Measurements from ENCODE around the gene IL17C.

Gene IL17C

DNA sequence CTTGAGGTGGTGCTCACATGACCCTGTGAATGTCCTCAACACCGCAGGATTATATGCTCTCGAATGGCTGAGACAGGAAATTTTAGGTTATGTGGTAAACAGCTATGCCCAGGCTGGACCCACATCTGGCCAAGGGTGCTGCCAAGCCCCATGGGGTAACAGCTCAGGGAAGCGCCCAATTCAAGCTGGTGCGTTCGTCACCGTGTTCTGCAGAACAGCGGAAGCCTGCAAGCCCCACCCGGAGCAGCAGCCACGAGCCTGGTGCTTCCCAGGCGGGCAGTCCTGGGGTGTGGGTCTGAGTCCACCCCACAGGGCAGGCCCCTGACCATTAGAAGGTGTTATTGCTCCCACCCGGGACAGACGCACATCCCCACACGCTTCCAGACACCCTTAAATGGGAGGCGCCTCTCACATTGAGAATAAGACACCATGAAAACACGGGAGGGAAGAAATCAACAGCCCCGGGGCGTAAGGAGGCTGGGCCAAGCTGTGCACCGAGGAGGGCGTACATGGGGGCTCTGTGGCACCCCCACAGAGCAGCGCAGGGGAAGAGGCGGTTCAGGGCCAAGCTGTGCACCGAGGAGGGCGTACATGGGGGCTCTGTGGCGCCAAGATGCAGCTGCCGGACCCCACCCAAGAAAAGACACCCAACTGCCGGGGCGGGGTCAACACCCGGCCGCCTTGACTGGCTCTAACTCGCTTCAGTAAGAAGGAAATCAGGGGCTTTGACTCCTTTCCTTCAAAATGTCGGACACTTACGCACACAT is 15.4 kb downstream of the IL17C start:
- Mint-ChIP-seq H3K27ac (peak overlapping the region; percentile 85), H3K4me1 (peaks cover 33% of the 10 kb centered on the region)

DNA sequence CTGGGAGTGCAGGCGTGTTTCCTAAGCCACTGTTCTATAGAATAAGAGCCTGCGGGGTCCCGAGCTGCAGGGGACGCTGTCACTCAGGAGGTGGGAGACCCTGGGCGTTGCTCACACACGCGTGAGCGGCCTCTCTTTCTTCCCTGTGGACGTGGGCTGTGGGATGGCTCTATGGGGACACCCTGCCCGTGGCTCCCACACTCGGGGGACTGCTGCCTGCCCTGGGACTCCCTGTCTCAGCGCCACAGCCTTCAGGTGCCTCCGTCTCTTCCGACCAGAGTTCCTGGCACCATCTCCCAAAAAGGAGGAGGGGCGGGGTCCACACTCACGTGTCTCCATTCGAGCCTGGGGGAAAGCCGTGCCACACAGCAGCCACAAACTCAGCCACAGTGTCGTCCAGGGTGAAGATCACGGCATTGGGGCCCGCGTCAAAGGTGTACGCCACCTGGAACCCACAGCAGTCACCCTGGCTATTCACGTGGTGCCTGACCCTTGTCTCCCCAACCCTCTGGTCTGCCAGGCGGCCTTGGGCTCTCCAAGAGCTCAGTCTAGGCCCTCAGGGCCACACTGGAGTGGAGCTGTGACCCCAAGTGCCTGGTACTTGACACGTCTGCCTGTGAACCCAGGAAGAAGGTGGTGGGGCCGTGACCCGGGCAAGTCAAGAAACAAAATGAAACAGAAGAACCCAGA is 16.1 kb downstream of the IL17C start:
- Mint-ChIP-seq H3K9me3 (no peaks in the 10 kb centered on the region), H3K27ac (peak overlapping the region; percentile 12), H3K36me3 (peaks cover 34% of the 10 kb centered on the region), H3K27me3 (no peaks in the 10 kb centered on the region), H3K4me1 (peaks cover 29% of the 10 kb centered on the region), H3K4me3 (no peak overlapping the region)
- ATAC-seq = no peak

More for the DNA sequence above, 15.4 kb downstream of the IL17C start:
- H3K4me3 Mint-ChIP-seq = no peak overlapping the region
- no peaks in the 10 kb centered on the region for H3K27me3 Mint-ChIP-seq
- H3K9me3 Mint-ChIP-seq = no peaks in the 10 kb centered on the region
- peaks cover 36% of the 10 kb centered on the region for H3K36me3 Mint-ChIP-seq
- ATAC-seq = no peak

DNA sequence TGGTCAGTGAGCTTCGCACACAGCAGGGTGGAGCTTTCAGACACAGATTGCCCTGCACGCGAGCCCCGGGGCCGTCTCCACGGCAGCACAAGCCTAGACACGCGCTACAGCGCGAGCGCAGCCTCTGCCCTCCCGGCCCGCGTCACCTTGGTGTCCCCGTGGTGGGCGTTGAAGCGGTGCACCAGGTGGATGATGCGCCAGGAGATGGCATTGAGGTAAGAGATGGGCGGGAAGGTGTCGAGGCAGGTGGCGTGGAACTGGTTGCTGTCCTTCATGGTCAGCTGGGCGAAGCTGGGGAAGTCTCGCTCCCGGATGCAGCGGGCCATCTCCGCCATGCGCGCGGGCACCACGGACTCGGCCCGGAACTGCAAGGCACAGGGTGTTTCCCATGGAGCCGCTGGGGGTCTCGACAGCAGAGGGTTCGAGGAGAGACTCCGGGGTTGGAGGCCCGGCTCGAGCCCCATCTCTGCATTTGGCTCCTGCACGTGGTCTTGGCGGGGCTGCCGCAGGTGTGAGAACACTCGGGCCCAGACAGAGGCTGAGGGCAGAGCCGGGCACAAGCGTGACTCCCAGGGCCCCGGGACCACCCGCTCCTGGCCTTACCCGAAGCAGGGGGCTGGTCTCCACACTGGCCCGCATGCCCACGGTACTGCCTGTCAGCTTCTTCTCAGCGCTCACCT is 16.8 kb downstream of the IL17C start:
- ATAC-seq = no peak
- Mint-ChIP-seq H3K27ac (no peak overlapping the region), H3K36me3 (peaks cover 34% of the 10 kb centered on the region), H3K9me3 (no peaks in the 10 kb centered on the region), H3K4me3 (no peak overlapping the region), H3K27me3 (no peaks in the 10 kb centered on the region), H3K4me1 (peaks cover 27% of the 10 kb centered on the region)

DNA sequence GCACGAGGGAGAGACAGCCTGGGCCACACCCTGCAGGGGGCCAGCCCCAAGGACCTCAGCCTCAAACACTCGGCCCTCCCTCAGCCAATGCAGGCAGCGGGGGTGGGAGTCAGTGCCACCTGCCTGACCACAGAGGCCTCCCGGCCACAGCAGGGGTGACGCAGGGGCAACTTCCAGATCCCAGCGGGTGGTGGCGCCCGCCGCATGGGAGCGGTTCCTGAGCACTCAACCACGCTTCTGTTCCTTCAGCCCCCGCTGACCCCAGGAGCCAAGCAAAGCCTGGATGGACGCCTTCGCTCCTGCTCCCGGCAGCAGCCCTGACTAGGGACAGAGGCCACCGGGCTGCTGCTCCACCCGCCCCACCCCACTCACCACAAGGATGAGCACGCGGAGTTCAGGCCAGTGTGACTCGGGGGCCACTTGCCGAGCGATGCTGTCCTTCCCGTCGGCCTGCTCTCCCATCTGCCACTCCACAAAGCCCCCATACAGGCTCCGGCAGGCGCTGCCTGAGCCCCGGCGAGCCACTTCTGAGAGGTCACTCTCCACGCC is 17.4 kb downstream of the IL17C start:
- Mint-ChIP-seq H3K4me1 (peaks cover 28% of the 10 kb centered on the region), H3K36me3 (peaks cover 34% of the 10 kb centered on the region), H3K27me3 (no peaks in the 10 kb centered on the region), H3K9me3 (no peaks in the 10 kb centered on the region), H3K4me3 (no peak overlapping the region), H3K27ac (no peak overlapping the region)
- ATAC-seq = no peak

DNA sequence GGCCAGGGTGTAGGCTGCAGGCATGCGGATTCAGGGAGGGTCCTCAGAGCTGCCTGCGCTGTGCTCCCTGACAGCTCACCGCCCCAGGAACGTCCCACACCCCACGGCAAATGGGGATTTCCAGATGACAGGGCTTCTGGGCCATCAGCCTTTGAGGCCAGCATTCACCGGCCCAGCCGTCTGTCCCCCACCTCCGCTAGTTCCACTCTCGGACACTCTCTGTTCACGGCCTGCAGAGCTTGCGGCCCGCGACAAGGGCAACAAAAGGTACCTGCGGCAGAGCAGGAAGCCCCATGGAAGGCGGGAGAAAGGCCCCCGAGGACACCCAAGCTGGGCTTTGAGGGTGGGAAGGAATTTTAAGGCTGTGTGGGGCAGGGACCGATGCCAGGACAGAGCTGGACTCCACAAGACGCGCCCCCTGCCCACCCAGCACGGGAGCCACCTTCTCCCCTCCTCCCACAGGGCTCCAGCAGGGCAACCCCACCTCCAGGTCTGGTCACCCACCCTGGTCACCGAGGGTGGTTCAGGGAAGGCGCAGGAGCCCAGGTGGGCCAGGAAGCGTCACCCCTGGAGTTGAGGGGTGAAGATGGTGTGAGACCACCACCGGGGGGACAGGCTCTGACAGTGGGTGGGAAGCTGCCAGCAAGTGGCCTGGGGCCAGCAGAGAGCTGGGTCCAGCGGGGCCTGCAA is 18.1 kb downstream of the IL17C start:
- H3K9me3 Mint-ChIP-seq = no peaks in the 10 kb centered on the region
- ATAC-seq = no peak
- H3K27me3 Mint-ChIP-seq = no peaks in the 10 kb centered on the region
- no peak overlapping the region for H3K27ac Mint-ChIP-seq
- peaks cover 34% of the 10 kb centered on the region for H3K36me3 Mint-ChIP-seq
- no peak overlapping the region for H3K4me3 Mint-ChIP-seq
- H3K4me1 Mint-ChIP-seq = peaks cover 30% of the 10 kb centered on the region

DNA sequence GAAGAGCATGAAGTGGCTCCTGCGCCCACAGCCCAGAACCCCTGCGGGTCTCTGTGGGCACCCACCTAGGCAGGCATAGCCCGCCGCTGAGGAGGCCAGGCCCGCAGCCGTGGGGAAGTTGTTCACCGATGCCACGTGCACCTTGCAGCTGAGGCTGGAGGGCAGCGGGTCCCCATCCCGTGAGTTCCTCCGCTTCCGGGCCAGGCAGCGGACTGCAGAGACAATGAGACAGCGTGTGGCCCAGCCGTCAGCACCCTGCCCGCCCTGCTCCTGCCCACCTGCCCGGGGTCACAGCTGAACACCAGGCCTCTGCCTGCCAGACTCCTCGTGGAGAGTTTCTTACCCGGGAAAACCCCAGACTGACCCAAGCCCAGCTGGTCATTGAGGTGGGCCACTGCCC is 19.0 kb downstream of the IL17C start:
- ATAC-seq = no peak
- Mint-ChIP-seq H3K27ac (no peak overlapping the region), H3K9me3 (no peaks in the 10 kb centered on the region), H3K27me3 (no peaks in the 10 kb centered on the region), H3K36me3 (peaks cover 34% of the 10 kb centered on the region), H3K4me1 (peaks cover 30% of the 10 kb centered on the region), H3K4me3 (no peak overlapping the region)

DNA sequence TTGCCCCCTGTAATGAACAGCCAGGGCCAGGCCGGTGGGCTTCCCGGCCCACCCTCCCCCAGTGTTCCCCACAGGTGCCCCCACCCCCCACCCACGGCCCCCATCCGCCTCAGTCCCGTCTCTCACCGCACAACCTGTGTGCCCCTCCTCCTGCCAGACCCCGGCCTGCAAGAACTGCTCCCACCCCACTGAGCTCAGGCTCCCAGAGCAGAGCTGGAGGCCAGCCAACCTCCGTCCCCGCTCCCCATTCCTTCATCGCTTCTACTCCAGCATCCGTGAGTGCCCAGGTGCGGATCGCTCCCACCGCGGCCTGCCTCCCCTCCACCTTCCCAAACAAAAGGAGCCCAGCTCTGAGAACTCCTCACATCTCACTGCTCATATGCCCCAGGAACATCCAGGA is 20.3 kb downstream of the IL17C start:
- no peak for ATAC-seq
- Mint-ChIP-seq H3K4me3 (no peak overlapping the region), H3K9me3 (no peaks in the 10 kb centered on the region), H3K36me3 (peaks cover 26% of the 10 kb centered on the region), H3K27ac (peak overlapping the region; percentile 14), H3K4me1 (peaks cover 28% of the 10 kb centered on the region), H3K27me3 (no peaks in the 10 kb centered on the region)

DNA sequence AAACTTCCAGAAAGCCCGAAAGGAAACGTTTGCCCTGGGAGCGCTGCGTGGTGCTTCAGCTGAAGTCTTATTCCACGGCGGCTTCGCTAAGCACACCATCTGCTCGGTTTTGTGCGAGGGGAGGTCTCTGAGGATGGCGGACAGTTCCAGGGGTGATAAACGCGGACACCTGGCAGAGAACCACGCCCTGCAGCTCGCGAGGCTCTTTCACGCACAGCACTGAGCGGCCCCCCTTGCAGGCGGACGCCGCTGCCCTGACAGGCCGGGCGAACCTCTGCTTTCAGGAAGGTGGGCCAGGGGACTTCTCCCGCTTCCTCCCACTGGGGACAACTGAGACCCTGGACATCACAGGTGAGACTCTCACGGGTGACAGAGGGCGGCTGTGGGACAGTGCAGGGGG is 20.8 kb downstream of the IL17C start:
- Mint-ChIP-seq H3K27ac (peak overlapping the region; percentile 14), H3K4me1 (peaks cover 31% of the 10 kb centered on the region), H3K27me3 (no peaks in the 10 kb centered on the region), H3K9me3 (no peaks in the 10 kb centered on the region), H3K36me3 (peaks cover 23% of the 10 kb centered on the region), H3K4me3 (no peak overlapping the region)
- no peak for ATAC-seq

DNA sequence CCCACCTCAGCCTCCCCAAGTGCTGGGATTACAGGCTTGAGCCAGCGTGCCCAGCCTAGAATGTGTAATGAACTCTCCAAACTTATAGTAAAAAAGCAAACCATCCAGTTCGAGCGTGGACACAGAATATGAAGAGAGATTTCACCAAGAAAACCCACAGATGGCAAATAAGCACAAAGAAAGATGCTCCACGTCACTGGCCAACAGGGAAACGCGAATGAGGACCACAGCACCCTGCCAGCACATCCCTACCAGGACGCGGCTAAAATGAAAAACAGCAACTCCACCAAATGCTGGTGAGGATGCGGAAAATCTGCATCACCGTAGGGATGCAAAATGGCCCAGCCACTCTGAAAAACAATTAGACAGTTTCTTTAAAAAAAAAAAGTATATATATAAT is 23.1 kb downstream of the IL17C start:
- Mint-ChIP-seq H3K27me3 (no peaks in the 10 kb centered on the region), H3K4me1 (peaks cover 28% of the 10 kb centered on the region), H3K36me3 (peaks cover 13% of the 10 kb centered on the region), H3K4me3 (peak overlapping the region; percentile 84), H3K9me3 (no peaks in the 10 kb centered on the region), H3K27ac (peak overlapping the region; percentile 93)
- ATAC-seq = no peak

DNA sequence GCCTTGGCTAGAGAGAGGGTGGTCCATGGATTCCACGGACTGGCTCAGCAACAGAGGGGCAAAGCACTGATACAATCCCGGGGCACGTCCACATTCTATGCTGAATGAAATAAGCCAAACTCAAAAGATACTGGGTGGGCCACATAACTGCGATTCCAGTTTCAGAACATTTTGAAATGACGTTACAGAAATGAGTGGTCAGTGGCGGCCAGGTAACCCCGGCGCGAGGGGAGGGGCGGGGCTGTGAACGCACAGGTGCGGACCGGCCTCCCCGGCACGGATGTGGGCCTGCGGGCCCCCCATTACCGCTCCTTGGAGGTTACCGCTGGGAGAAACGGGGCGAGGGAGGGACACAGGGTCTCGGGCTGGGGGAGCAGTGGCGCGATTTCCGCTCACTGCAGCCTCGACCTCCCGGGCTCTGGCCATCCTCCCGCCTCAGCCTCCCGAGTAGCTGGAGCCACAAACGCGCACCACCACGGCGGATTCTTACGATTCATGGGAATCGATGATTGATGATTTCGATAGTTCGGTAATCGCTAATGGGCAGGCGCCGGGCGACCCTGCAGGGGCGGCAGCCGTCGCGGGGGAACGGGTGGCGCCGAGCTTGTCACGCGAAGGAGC is 24.0 kb downstream of the IL17C start:
- no peaks in the 10 kb centered on the region for H3K9me3 Mint-ChIP-seq
- H3K36me3 Mint-ChIP-seq = peaks cover 12% of the 10 kb centered on the region
- H3K4me3 Mint-ChIP-seq = peak overlapping the region; percentile 84
- H3K27me3 Mint-ChIP-seq = no peaks in the 10 kb centered on the region
- ATAC-seq = no peak
- peak overlapping the region; percentile 93 for H3K27ac Mint-ChIP-seq
- peaks cover 31% of the 10 kb centered on the region for H3K4me1 Mint-ChIP-seq

DNA sequence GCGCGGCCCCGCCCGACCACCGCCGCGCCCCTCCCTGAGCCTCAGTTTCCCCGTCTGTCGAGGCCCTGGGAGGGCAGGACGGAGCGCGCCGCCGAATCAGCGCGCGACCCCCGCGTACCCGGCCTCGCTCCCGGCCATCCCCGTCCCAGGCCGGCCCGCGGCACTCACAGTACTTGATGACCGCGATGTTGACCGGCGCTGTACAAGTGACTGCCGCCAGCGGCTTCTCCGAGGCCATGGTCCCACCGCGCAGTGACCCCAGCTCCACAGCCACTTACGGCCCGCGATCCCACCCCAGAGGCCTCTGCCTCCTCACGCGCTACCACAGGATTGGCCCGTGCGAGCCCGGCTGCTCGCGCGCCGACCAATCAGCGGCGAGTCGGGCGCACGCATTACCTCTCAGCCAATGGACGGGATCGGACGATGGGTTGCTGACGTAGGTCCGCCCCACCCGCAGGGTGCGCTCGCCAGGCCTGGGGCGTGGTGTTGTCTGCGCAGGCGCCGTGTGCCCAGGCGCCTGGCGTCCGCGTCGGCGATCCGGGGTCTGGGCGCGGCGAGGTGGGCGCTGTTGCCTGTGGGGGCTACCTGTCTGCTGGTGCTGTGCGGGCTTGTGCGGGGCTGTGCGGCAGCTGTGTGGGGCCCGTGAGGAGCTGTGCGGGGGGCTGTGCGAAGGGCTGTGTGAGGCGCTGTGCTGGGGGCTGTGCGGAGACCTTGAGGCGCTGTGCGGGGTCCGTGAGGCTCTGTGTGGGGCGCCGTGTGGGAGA is 24.7 kb downstream of the IL17C start, which contains the start of gene MVD:
Gene MVD (minus strand): TSS at position 249 of the 764 bp plus-strand sequence. CDS start 11 bp downstream, at position 238.
- peaks cover 12% of the 10 kb centered on the region for H3K36me3 Mint-ChIP-seq
- H3K9me3 Mint-ChIP-seq = no peaks in the 10 kb centered on the region
- peaks cover 34% of the 10 kb centered on the region for H3K4me1 Mint-ChIP-seq
- H3K27me3 Mint-ChIP-seq = no peaks in the 10 kb centered on the region
- peak within 1 kb of the TSS; percentile 84 for H3K4me3 Mint-ChIP-seq
- peak; percentile 99 for ATAC-seq
- H3K27ac Mint-ChIP-seq = peak within 1 kb of the TSS; percentile 93

DNA sequence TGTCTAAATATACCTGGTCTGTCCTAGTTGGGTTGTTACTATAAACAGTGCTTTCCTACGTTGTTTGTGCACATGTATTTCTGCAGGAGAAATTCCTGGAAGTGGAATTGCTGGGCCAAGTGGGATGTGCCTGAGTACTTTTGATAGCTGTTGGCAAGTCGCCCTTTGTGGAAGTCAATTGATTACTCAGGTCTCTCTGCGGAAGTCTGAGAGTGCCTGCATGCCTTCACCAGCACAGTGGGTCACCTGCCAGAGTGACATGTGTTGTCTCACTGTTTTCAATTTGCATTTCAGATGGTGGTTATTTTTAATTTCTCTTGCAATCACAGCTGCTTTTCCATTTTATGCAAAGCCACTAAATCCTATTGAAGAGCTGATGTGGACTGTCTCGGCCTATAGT is 26.8 kb downstream of the IL17C start:
- Mint-ChIP-seq H3K4me1 (peaks cover 27% of the 10 kb centered on the region), H3K27ac (no peak overlapping the region), H3K4me3 (peak overlapping the region; percentile 5), H3K36me3 (peaks cover 15% of the 10 kb centered on the region), H3K27me3 (no peaks in the 10 kb centered on the region), H3K9me3 (no peaks in the 10 kb centered on the region)
- no peak for ATAC-seq

DNA sequence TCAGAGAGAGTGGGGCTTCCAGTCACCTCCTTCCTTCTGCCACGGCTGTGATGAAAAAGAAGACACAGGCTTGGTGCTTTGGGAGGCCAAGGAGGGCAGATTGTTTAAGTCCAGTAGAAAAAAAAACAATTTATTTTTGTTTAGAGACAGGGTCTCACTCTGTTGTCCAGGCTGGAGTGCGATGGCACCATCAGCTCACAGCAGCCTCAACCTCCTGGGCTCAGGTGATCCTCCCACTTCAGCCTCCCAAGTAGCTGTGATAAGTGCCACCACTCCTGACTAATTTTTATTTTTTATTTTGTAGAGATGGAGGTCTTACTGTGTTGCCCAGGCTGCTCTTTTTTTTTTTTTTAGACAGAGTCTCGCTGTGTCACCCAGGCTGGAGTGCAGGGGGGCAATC is 27.2 kb downstream of the IL17C start:
- peaks cover 15% of the 10 kb centered on the region for H3K36me3 Mint-ChIP-seq
- no peak overlapping the region for H3K27ac Mint-ChIP-seq
- H3K4me1 Mint-ChIP-seq = peaks cover 27% of the 10 kb centered on the region
- H3K4me3 Mint-ChIP-seq = no peak overlapping the region
- ATAC-seq = no peak
- H3K9me3 Mint-ChIP-seq = no peaks in the 10 kb centered on the region
- no peaks in the 10 kb centered on the region for H3K27me3 Mint-ChIP-seq

DNA sequence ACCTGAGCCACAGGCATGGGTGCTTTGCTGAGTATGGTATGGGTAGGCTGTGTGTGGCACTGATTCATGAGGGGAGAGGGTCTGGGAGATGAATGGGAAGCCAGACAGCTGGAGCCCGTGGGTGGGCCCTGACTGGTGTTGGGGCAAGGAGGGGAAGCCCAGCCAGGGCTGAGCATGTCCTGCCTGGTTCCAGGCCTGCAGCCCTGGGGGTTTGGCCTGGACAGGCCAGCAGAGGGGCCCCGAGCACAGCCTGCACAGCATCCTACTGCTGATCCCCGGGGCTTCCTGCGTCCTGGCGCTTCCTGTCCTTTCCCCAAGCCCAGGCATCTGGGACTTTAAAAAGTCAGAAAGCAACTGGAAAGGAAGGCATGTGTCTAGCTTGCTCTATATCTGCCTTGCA is 29.1 kb downstream of the IL17C start:
- H3K9me3 Mint-ChIP-seq = no peaks in the 10 kb centered on the region
- no peak overlapping the region for H3K4me3 Mint-ChIP-seq
- ATAC-seq = no peak
- peaks cover 15% of the 10 kb centered on the region for H3K36me3 Mint-ChIP-seq
- no peak overlapping the region for H3K27ac Mint-ChIP-seq
- H3K27me3 Mint-ChIP-seq = no peaks in the 10 kb centered on the region
- peaks cover 12% of the 10 kb centered on the region for H3K4me1 Mint-ChIP-seq

Data from stimulated activated memory B cell treated with anti-CD40 and anti-IgM and Interleukin-4, amounts not matched to agents 10 μg/mL and 1 μg/mL and 100 μg/mL, for 72 hours (primary cell).